D721Med (cell line): Measurements from ENCODE around the gene AFF3.

ENCODE experiments used
- DNase-seq: peaks from one replicate; pipeline ENCODE4 v3.0.0; 2011; ENCODE audit warnings: low spot score; ENCODE audit not compliant: insufficient read length
- FAIRE-seq: peaks from 2 replicates; lab custom pipeline; 2011; peaks lifted over from hg19 to GRCh38; lab: Jason Lieb, UNC
- TF ChIP-seq, protein P1 (sequence below): IDR thresholded peaks from 2 replicates; pipeline ENCODE4 v1.5.1; 2012; ENCODE audit warnings: mild to moderate bottlenecking, control low read depth; ENCODE audit not compliant: insufficient read depth; ENCODE audit errors: missing control alignments

AFF3 gene

DNA sequence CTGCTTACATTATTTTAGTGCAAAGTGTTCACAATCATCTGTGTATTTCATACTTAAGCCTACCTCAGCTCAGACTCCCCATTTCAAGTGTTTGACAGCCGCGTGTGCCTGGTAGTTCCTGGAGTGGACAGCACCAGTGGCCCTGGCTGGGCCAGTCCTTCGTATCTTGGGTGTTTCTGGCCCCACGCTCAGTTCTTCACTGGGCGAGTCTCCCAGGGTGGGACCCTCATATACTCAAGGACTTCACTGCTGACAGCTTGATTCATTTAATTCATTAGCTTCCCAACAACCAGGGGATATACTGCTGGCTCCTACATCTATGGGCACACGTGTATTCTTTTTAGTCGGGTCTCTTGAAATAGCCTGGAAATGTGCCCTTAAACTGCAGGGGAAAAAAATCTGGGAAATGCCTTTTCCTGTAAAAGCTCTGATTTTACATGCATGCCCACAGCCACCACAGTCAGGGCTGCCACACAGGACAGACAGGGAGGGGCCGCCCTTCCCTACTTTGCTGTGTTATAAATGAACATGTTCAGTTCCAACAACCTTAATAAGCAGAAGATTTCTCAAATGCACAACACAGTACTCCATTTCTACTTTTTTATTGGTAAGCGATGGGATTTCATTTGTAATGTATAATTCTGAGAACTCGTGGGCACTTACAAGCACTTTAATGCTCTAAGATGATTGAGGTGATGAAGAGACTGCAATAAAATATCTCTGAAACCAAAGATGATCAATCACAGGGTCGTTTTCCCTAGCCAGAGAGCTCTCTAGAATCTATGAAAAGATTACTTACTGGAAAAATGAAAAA is 447.1 kb downstream of the AFF3 start:
- FAIRE-seq = no peak
- TF ChIP-seq, protein P1, sequence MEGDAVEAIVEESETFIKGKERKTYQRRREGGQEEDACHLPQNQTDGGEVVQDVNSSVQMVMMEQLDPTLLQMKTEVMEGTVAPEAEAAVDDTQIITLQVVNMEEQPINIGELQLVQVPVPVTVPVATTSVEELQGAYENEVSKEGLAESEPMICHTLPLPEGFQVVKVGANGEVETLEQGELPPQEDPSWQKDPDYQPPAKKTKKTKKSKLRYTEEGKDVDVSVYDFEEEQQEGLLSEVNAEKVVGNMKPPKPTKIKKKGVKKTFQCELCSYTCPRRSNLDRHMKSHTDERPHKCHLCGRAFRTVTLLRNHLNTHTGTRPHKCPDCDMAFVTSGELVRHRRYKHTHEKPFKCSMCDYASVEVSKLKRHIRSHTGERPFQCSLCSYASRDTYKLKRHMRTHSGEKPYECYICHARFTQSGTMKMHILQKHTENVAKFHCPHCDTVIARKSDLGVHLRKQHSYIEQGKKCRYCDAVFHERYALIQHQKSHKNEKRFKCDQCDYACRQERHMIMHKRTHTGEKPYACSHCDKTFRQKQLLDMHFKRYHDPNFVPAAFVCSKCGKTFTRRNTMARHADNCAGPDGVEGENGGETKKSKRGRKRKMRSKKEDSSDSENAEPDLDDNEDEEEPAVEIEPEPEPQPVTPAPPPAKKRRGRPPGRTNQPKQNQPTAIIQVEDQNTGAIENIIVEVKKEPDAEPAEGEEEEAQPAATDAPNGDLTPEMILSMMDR = no peak
- DNase-seq = no peak

DNA sequence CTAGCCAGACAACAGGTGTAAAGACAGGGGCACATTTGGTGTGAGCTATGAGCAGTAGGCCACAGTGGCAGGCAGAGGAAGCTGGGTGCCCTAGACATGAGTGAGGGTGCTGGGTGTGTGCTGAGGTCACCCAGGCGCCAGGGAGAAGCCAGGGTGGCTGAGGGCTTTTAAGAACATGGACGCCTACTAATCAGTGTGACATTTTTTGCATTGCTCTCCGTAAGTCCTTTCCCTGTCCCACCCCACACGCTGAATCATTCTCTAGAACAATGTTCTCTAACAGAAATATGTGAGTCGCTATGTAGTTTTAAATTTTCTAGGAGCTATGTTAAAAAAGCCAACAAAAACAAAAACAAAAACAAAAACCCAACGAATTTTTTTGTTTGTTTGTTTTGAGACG is 448.1 kb downstream of the AFF3 start:
- TF ChIP-seq, protein P1 = no peak
- DNase-seq (no peak), FAIRE-seq (no peak)

DNA sequence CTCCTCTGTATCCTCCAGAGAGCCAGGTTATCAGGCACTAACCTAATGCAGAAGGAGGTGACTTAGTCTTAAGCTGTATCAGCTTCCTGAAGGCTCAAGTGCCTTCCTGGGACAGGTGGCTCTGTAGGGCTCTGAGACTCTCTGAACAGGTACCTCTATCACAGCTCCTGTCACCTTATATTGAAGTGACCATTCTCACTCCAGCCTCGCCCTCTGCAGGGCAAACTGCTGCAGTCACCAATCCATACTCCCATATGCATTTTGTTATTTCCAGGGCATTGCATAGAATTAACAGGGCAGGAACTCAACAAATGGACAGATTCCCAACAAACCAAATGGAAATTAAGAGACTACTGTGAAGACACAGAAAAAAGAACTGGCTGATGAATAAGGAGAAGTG is 449.6 kb downstream of the AFF3 start:
- FAIRE-seq (no peak), DNase-seq (no peak)
- TF ChIP-seq, protein P1 = no peak

DNA sequence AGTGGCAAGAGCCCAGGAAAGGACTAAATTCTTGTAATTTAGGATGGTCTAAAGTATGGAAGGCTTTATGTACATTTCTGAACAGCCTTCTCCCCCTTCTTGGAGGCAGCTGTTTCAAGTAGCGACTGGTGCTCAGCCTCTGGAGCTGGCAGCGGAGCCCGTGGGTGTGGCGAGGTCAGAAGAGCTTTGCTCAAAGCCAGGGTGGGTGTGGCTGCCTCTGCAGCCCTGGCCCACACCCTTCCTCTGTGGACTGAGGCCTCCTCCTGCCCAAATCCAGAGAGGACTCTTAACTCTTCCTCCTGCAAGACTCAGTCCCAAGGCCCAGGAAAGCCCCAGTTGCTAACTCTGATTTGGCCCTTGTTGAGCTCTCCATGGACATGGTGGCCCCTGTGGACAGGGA is 450.5 kb downstream of the AFF3 start:
- TF ChIP-seq, protein P1 = no peak
- FAIRE-seq (no peak), DNase-seq (no peak)

DNA sequence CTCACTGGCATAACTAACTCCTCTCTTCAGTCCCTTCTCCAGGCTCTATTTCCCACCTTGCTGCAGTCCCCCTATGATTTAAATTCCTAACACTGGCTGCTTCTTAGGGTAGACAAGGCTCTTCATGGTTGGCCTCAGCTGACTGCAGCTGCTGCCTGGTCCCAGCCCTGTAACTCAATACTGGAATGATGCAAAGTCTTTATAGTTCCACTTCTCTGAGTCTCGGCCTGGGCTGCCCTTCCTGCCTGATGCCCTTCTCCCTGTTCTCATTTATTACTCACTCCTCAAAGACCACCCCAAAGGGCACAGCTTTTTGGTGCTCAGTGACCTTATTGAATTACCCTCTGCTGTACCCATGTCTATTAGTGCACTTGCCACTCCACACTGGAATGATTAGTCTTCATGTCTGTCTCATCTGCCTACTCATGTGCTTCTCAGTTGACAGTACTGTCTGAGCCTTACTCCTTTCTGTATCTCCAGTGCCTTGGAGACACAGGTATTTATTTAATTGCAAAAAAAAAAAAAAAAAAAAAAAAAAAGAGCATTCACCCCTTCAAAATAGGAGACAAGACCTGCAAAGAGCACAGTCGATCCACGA is 453.1 kb downstream of the AFF3 start:
- DNase-seq (no peak), FAIRE-seq (no peak)
- TF ChIP-seq, protein P1 = no peak

DNA sequence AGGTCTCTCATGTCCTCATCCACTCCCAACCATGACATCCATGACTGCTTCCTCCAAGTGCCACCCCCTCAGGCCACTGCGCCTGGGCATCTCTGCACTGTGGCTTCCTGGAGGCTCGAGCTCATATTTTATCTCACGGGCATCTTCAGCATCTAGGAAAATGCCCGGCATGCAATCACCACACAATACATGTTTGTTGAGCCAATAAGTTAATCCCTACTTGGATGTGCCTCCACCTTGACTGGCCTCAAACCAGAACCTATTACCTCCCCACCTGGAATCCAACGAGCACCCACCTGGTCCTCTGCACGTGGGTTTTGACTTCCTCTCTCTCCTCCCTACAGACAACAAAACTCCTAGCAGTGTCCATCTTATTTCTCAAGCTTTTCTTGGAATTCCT is 453.7 kb downstream of the AFF3 start:
- FAIRE-seq = no peak
- no peak for DNase-seq
- TF ChIP-seq, protein P1 = no peak

DNA sequence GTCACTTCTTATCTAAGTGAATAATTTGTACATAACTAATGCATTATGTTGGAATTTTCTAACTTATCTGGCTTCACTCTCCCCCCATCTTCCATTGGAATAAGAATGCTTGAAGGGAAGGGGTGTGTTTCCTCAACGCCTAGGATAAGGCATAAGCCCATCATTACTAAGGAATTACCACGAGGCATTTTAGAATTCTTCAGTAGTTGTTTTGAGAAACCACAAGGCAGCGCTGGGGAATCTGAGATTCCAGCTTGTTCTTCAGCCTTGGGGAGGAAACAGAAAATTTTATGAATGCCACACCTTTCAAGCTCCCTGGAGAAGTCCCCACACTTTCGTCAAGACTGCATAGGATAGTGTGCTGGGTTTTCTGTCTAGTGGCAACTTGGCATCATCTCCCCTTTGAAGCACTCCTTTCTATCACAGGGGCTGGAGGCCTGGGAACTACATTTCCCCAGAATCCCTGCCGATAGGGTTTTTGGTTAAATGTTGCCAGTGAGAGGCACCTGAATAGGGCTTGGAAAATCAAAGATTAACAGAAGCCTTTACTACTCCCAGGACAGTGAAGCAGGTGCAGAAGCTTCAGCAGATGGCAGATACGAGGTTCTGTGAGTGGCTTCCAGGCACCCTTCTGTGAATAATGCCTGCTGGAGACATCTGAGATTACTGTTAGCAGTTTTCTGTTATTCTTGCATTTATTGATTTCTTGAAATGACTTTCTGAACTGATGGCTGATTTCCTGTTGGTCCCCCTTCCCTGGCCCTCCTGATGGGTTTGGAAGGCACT is 459.9 kb downstream of the AFF3 start:
- TF ChIP-seq, protein P1 = no peak
- DNase-seq (no peak), FAIRE-seq (no peak)
